Measurements from ENCODE around the gene KRTAP6-1.

The KRTAP6-1 gene

GRCh38 chr21:30613836-30614235 is at the start of gene KRTAP6-1:
KRTAP6-1 (minus strand) TSS chr21:30613930; CDS start chr21:30613904, 26 bp downstream.
- no peaks in the 10 kb centered on the region for H3K36me3 ChIP-seq (ENCODE audit: control insufficient read depth in 1 of 2, insufficient read depth in 2 of 2, low read length in 2 of 2)
- H3K27ac ChIP-seq (ENCODE audit: low read depth, low read length): no peak within 1 kb of the TSS
- no peak within 1 kb of the TSS for H3K9ac ChIP-seq (ENCODE audit: low read depth in 1 of 2, low read length in 2 of 2)
- H3K4me1 ChIP-seq (ENCODE audit: control insufficient read depth in 1 of 2, insufficient read depth in 2 of 2, low read length in 2 of 2): no peaks in the 10 kb centered on the region
- H3K27me3 ChIP-seq (ENCODE audit: control insufficient read depth in 1 of 2, insufficient read depth in 2 of 2, low read length in 2 of 2): no peaks in the 10 kb centered on the region
- H3K9me3 ChIP-seq (ENCODE audit: control insufficient read depth in 1 of 2, low read length in 2 of 2): peaks cover 0 to 31% of the 10 kb centered on the region in 2 donors
- no peak within 1 kb of the TSS for H3K4me3 ChIP-seq (ENCODE audit: low read depth in 1 of 2, low read length in 2 of 2)

GRCh38 chr21:30652891-30653290 is 39.2 kb upstream of the KRTAP6-1 start:
- Histone ChIP-seq H3K27ac (ENCODE audit: low read depth, low read length) (no peak overlapping the region), H3K36me3 (ENCODE audit: control insufficient read depth in 1 of 2, insufficient read depth in 2 of 2, low read length in 2 of 2) (no peaks in the 10 kb centered on the region), H3K9me3 (ENCODE audit: control insufficient read depth in 1 of 2, low read length in 2 of 2) (no peaks in the 10 kb centered on the region), H3K4me3 (ENCODE audit: low read depth in 1 of 2, low read length in 2 of 2) (no peak overlapping the region), H3K4me1 (ENCODE audit: control insufficient read depth in 1 of 2, insufficient read depth in 2 of 2, low read length in 2 of 2) (no peaks in the 10 kb centered on the region), H3K27me3 (ENCODE audit: control insufficient read depth in 1 of 2, insufficient read depth in 2 of 2, low read length in 2 of 2) (no peaks in the 10 kb centered on the region), H3K9ac (ENCODE audit: low read depth in 1 of 2, low read length in 2 of 2) (no peak overlapping the region)

- Histone ChIP-seq H3K4me3 (ENCODE audit: low read depth in 1 of 2, low read length in 2 of 2) (no peak overlapping the region), H3K27me3 (ENCODE audit: control insufficient read depth in 1 of 2, insufficient read depth in 2 of 2, low read length in 2 of 2) (no peaks in the 10 kb centered on the region), H3K4me1 (ENCODE audit: control insufficient read depth in 1 of 2, insufficient read depth in 2 of 2, low read length in 2 of 2) (no peaks in the 10 kb centered on the region), H3K9me3 (ENCODE audit: control insufficient read depth in 1 of 2, low read length in 2 of 2) (no peaks in the 10 kb centered on the region), H3K9ac (ENCODE audit: low read depth in 1 of 2, low read length in 2 of 2) (no peak overlapping the region), H3K36me3 (ENCODE audit: control insufficient read depth in 1 of 2, insufficient read depth in 2 of 2, low read length in 2 of 2) (no peaks in the 10 kb centered on the region), H3K27ac (ENCODE audit: low read depth, low read length) (no peak overlapping the region)
Measured at GRCh38 chr21:30646904-30647414, 33.2 kb upstream of the KRTAP6-1 start.

GRCh38 chr21:30642564-30642963 is 28.8 kb upstream of the KRTAP6-1 start, which contains the start of gene KRTAP20-3:
KRTAP20-3 (plus strand) TSS chr21:30642864.
- Histone ChIP-seq H3K4me1 (ENCODE audit: control insufficient read depth in 1 of 2, insufficient read depth in 2 of 2, low read length in 2 of 2) (no peaks in the 10 kb centered on the region), H3K9ac (ENCODE audit: low read depth in 1 of 2, low read length in 2 of 2) (no peak within 1 kb of the TSS), H3K27ac (ENCODE audit: low read depth, low read length) (no peak within 1 kb of the TSS), H3K27me3 (ENCODE audit: control insufficient read depth in 1 of 2, insufficient read depth in 2 of 2, low read length in 2 of 2) (no peaks in the 10 kb centered on the region), H3K4me3 (ENCODE audit: low read depth in 1 of 2, low read length in 2 of 2) (no peak within 1 kb of the TSS), H3K36me3 (ENCODE audit: control insufficient read depth in 1 of 2, insufficient read depth in 2 of 2, low read length in 2 of 2) (no peaks in the 10 kb centered on the region), H3K9me3 (ENCODE audit: control insufficient read depth in 1 of 2, low read length in 2 of 2) (peaks cover 0 to 7% of the 10 kb centered on the region in 2 donors)

GRCh38 chr21:30638686-30639085 is 25.0 kb upstream of the KRTAP6-1 start:
- H3K4me1 ChIP-seq (ENCODE audit: control insufficient read depth in 1 of 2, insufficient read depth in 2 of 2, low read length in 2 of 2): no peaks in the 10 kb centered on the region
- no peak overlapping the region for H3K4me3 ChIP-seq (ENCODE audit: low read depth in 1 of 2, low read length in 2 of 2)
- no peak overlapping the region for H3K27ac ChIP-seq (ENCODE audit: low read depth, low read length)
- H3K9me3 ChIP-seq (ENCODE audit: control insufficient read depth in 1 of 2, low read length in 2 of 2): peaks cover 0 to 7% of the 10 kb centered on the region in 2 donors
- no peaks in the 10 kb centered on the region for H3K36me3 ChIP-seq (ENCODE audit: control insufficient read depth in 1 of 2, insufficient read depth in 2 of 2, low read length in 2 of 2)
- no peak overlapping the region for H3K9ac ChIP-seq (ENCODE audit: low read depth in 1 of 2, low read length in 2 of 2)
- no peaks in the 10 kb centered on the region for H3K27me3 ChIP-seq (ENCODE audit: control insufficient read depth in 1 of 2, insufficient read depth in 2 of 2, low read length in 2 of 2)

- no peak within 1 kb of the TSS for H3K27ac ChIP-seq (ENCODE audit: low read depth, low read length)
- H3K4me3 ChIP-seq (ENCODE audit: low read depth in 1 of 2, low read length in 2 of 2): no peak within 1 kb of the TSS
- no peaks in the 10 kb centered on the region for H3K27me3 ChIP-seq (ENCODE audit: control insufficient read depth in 1 of 2, insufficient read depth in 2 of 2, low read length in 2 of 2)
- no peak within 1 kb of the TSS for H3K9ac ChIP-seq (ENCODE audit: low read depth in 1 of 2, low read length in 2 of 2)
- no peaks in the 10 kb centered on the region for H3K4me1 ChIP-seq (ENCODE audit: control insufficient read depth in 1 of 2, insufficient read depth in 2 of 2, low read length in 2 of 2)
- H3K9me3 ChIP-seq (ENCODE audit: control insufficient read depth in 1 of 2, low read length in 2 of 2): peaks cover 4 to 7% of the 10 kb centered on the region in 2 donors
- no peaks in the 10 kb centered on the region for H3K36me3 ChIP-seq (ENCODE audit: control insufficient read depth in 1 of 2, insufficient read depth in 2 of 2, low read length in 2 of 2)
Measured at GRCh38 chr21:30634906-30635305, 21.2 kb upstream of the KRTAP6-1 start, which contains the start of gene KRTAP20-2. KRTAP20-2 (plus strand) TSS chr21:30635206; CDS start chr21:30635264, 58 bp downstream.

- H3K9me3 ChIP-seq (ENCODE audit: control insufficient read depth in 1 of 2, low read length in 2 of 2): peaks cover 11 to 14% of the 10 kb centered on the region in 2 donors
- H3K27me3 ChIP-seq (ENCODE audit: control insufficient read depth in 1 of 2, insufficient read depth in 2 of 2, low read length in 2 of 2): no peaks in the 10 kb centered on the region
- H3K27ac ChIP-seq (ENCODE audit: low read depth, low read length): no peak overlapping the region
- H3K36me3 ChIP-seq (ENCODE audit: control insufficient read depth in 1 of 2, insufficient read depth in 2 of 2, low read length in 2 of 2): no peaks in the 10 kb centered on the region
- no peak overlapping the region for H3K4me3 ChIP-seq (ENCODE audit: low read depth in 1 of 2, low read length in 2 of 2)
- no peaks in the 10 kb centered on the region for H3K4me1 ChIP-seq (ENCODE audit: control insufficient read depth in 1 of 2, insufficient read depth in 2 of 2, low read length in 2 of 2)
- H3K9ac ChIP-seq (ENCODE audit: low read depth in 1 of 2, low read length in 2 of 2): no peak overlapping the region
Measured at GRCh38 chr21:30629200-30629599, 15.5 kb upstream of the KRTAP6-1 start.

- no peaks in the 10 kb centered on the region for H3K4me1 ChIP-seq (ENCODE audit: control insufficient read depth in 1 of 2, insufficient read depth in 2 of 2, low read length in 2 of 2)
- no peak overlapping the region for H3K4me3 ChIP-seq (ENCODE audit: low read depth in 1 of 2, low read length in 2 of 2)
- peaks cover 14 to 15% of the 10 kb centered on the region in 2 donors for H3K9me3 ChIP-seq (ENCODE audit: control insufficient read depth in 1 of 2, low read length in 2 of 2)
- no peaks in the 10 kb centered on the region for H3K27me3 ChIP-seq (ENCODE audit: control insufficient read depth in 1 of 2, insufficient read depth in 2 of 2, low read length in 2 of 2)
- H3K9ac ChIP-seq (ENCODE audit: low read depth in 1 of 2, low read length in 2 of 2): no peak overlapping the region
- H3K27ac ChIP-seq (ENCODE audit: low read depth, low read length): no peak overlapping the region
- H3K36me3 ChIP-seq (ENCODE audit: control insufficient read depth in 1 of 2, insufficient read depth in 2 of 2, low read length in 2 of 2): no peaks in the 10 kb centered on the region
Measured at GRCh38 chr21:30628109-30628508, 14.4 kb upstream of the KRTAP6-1 start.

GRCh38 chr21:30625449-30626165 is 11.9 kb upstream of the KRTAP6-1 start:
- Histone ChIP-seq H3K9ac (ENCODE audit: low read depth in 1 of 2, low read length in 2 of 2) (no peak overlapping the region), H3K27ac (ENCODE audit: low read depth, low read length) (no peak overlapping the region), H3K27me3 (ENCODE audit: control insufficient read depth in 1 of 2, insufficient read depth in 2 of 2, low read length in 2 of 2) (no peaks in the 10 kb centered on the region), H3K36me3 (ENCODE audit: control insufficient read depth in 1 of 2, insufficient read depth in 2 of 2, low read length in 2 of 2) (no peaks in the 10 kb centered on the region), H3K9me3 (ENCODE audit: control insufficient read depth in 1 of 2, low read length in 2 of 2) (peaks cover 14% of the 10 kb centered on the region in 2 donors), H3K4me3 (ENCODE audit: low read depth in 1 of 2, low read length in 2 of 2) (no peak overlapping the region), H3K4me1 (ENCODE audit: control insufficient read depth in 1 of 2, insufficient read depth in 2 of 2, low read length in 2 of 2) (no peaks in the 10 kb centered on the region)

GRCh38 chr21:30623362-30623761 is 9.6 kb upstream of the KRTAP6-1 start:
- H3K27ac ChIP-seq (ENCODE audit: low read depth, low read length): no peak overlapping the region
- H3K9ac ChIP-seq (ENCODE audit: low read depth in 1 of 2, low read length in 2 of 2): no peak overlapping the region
- H3K9me3 ChIP-seq (ENCODE audit: control insufficient read depth in 1 of 2, low read length in 2 of 2): peaks cover 6 to 14% of the 10 kb centered on the region in 2 donors
- H3K36me3 ChIP-seq (ENCODE audit: control insufficient read depth in 1 of 2, insufficient read depth in 2 of 2, low read length in 2 of 2): no peaks in the 10 kb centered on the region
- H3K4me3 ChIP-seq (ENCODE audit: low read depth in 1 of 2, low read length in 2 of 2): no peak overlapping the region
- H3K4me1 ChIP-seq (ENCODE audit: control insufficient read depth in 1 of 2, insufficient read depth in 2 of 2, low read length in 2 of 2): no peaks in the 10 kb centered on the region
- H3K27me3 ChIP-seq (ENCODE audit: control insufficient read depth in 1 of 2, insufficient read depth in 2 of 2, low read length in 2 of 2): no peaks in the 10 kb centered on the region
